Activated T-cell treated with anti-CD3 and anti-CD28 coated beads, Interleukin-2, amount 50 U/mL, for 1 hour (primary cell): ENCODE measurements around the gene LIX1.
"Not testable (repeated sequence)": the region's sequence is repeated elsewhere in the genome, so short reads cannot be mapped to it uniquely, and the experiment has no call there.

Experiments used
- DNase-seq: peaks from one replicate; pipeline ENCODE4 v3.0.0-alpha.2; 2020

The LIX1 gene

DNA sequence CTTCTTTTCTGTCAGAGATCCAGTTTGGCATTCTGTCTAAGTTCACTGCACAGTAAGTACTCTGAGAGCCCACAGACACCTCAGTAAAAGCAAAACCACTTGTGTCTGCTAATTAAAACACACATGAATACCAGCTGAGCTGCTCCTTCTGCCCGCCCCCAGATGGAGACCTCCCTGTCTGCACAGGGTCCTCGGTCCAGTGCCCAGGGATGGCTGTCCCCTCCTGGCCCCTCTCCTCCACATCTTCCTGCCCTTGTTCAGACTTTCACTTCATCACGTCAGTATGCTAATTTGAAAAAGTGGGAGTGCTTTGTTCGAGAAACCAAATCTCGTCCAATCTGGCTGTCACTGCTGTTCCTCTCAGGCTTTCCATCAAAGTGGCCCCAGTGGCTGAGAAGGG lies 43.5 kb downstream of the LIX1 start:
- no peak for DNase-seq

DNA sequence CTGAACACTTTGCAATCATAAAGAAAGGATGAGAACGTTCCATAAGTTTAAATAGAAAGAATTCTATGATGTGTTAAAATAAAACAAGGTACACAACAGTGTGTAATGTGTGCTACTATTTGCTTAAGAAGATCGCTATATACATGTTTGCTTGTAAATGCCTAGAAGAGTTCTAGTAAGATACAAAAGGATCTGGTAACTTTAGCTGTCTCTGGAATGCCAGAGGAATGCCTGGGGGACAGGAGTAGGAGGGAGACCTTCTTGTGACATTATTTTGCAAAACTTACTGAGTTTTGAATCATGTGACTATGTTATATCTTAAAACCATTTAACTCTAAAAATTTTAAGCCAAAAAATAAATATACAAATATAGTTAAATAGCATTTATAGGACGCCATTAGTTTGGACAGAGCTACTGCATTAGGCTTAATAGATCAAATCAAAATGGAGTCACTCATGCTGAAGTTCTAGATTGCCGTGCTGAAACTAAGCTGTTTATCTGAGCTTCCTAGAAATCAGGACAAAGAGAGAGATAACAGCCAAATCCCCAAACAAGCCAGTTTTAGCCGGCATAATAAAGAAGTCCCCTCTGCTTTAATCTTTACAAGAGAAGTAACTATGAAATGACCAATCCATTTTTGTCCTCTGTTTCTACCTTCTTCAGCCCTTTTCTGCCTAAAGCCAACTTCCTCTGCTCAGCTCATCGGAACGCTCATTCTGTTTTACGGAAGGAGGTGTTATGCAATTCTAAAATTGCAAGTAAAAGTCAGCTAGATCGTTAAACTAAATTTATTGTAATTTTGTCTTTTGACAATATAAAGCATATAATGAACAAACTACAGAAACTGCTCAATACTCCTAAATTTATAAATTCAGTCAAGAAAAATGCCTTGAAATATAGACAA lies 44.8 kb downstream of the LIX1 start:
- DNase-seq = no peak

DNA sequence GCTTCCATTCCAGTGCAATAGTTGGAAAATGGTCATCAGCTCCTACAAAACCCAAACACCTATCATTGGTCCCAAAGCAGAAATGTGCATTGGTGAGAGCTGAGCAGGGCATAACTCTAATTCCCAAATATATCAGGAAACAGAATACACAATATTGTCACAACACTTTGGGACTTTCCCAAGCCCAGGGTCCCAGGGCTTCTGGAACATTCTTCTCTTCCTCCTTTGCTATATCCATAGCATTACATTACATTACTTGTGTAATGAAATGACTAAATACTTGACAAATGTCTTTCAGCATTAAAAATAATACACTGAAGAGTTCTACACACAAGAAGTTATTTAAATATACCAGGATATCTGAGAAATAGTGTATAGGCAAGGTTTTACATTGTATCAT lies 45.6 kb downstream of the LIX1 start:
- DNase-seq = no peak

DNA sequence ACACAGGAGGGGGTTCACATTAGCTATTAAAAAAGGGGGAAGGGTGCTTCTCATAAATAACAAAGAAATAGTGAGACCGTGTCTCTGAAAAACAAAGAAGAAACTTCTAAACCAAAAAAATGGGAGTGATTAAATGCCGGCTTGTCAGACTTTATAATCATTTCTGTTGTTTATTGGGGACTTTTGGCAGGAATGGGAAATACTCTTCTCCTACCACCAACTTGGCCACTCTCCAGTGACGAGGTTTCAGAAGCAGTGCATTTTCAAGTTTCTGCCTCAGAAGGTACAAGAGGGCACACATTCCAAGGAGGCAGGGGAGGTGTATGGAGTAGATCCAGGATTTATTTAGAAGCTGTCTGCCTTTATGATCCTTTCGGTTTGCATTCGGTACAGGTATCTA lies 46.2 kb downstream of the LIX1 start:
- no peak for DNase-seq

DNA sequence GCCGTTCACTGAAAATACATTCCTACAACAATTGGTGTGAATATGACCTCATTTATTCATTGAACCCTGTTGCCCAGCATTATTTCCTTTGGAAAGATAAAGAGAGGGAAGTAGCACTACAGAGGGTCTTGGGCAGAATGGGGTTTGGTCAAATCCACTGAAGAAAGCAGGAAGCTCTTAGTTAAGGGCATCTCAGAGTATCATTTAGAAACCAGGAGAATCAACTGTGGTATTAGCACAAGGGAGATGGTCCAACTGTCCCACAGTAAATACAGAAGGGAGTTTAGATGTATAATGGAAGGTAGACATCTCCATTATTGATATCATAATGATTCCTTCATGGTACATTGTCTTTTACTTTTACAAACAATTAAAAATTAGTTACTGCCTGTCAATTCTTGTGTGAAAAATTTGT lies 47.1 kb downstream of the LIX1 start:
- DNase-seq = no peak

DNA sequence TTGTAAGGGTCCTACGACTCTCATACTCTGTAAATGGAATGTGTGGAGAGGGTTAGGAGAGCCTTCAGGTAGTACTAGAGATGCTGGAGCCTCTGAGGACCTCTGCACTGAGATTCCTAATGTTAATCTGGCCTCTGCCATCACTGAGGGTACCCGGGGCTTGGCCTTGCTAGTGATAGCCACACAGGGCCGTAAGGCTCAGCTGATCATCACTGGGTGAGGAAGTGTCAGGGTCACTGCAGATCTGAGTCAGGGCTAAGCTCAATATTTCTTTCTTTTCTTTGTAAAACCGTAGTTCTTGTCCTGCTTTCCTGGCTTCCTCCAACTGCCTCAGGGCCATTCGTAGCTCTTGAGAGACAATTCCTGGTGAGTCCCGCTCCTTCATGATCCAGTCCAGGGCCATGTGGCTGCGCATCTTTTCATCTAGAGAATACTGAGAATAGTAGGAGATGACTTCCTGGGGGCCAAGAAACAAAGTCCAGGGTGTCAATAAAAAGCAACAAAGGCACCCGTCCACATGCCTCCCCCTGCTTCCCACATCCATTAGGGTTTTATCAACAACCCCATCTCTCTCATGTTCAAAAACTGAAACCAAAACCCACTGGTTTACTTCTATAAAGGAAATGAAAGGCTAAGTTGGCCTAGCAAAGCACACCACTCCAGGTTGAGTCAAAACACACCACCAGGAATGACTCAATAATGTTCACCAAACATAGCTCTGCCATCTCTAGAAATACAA lies 47.7 kb downstream of the LIX1 start:
- no peak for DNase-seq

- DNase-seq = no peak
Measured at GRCh38 chr5:97093193-97093592, 49.2 kb downstream of the LIX1 start.

DNA sequence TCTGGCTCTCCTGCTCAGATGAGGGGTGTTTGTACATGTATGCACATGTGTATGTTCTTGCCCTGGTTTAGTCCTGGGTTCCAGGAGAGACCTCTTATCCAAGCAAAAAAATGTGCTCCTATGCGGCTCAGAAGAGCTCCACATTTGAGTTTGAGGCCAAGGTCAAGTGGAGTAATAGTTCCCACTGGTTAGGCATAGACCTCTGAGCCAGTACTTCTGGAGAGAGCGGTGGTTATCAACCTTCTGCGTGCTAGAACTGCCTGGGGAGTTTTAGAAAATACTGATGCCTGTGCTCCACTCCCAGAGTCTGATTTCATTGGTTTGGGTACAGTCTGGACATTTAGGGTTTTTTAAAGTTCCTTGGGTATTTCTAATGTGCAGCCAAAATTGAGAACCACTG lies 51.5 kb downstream of the LIX1 start:
- no peak for DNase-seq

- DNase-seq = no peak
Measured at GRCh38 chr5:97089149-97089801, 53.1 kb downstream of the LIX1 start.

- DNase-seq = no peak
Measured at GRCh38 chr5:97088774-97089148, 53.6 kb downstream of the LIX1 start.

- no peak for DNase-seq
Measured at GRCh38 chr5:97087138-97087537, 55.3 kb downstream of the LIX1 start.

- DNase-seq = no peak
Measured at GRCh38 chr5:97085459-97086181, 56.8 kb downstream of the LIX1 start.

DNA sequence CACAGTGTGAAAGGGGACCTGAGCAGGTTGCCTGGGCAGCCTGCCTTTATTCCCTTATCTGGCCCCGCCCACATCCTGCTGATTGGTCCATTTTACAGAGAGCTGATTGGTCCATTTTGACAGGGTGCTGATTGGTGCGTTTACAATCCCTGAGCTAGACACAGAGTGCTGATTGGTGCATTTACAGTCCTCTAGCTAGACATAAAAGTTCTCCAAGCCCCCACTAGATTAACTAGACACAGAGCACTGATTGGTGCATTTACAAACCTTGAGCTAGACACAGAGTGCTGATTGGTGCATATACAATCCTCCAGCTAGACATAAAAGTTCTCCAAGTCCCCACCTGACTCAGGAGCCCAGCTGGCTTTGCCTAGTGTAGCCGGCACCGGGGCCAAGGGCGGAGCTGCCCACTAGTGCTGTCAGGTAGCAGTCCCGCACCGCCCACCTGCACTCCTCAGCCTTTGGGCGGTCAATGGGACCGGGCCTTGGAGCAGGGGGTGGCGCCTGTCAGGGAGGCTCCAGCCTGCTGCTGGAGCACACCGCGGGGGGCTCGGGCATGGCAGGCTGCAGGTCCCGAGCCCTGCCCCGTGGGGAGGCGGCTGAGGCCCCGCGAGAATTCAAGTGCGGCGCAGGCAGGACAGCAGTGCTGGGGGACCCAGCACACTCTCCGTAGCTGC lies 57.5 kb downstream of the LIX1 start:
- not testable (repeated sequence) for DNase-seq

- DNase-seq = no peak
Measured at GRCh38 chr5:97078958-97079743, 63.3 kb downstream of the LIX1 start.

- no peak for DNase-seq
Measured at GRCh38 chr5:97077246-97077645, 65.2 kb downstream of the LIX1 start.

DNA sequence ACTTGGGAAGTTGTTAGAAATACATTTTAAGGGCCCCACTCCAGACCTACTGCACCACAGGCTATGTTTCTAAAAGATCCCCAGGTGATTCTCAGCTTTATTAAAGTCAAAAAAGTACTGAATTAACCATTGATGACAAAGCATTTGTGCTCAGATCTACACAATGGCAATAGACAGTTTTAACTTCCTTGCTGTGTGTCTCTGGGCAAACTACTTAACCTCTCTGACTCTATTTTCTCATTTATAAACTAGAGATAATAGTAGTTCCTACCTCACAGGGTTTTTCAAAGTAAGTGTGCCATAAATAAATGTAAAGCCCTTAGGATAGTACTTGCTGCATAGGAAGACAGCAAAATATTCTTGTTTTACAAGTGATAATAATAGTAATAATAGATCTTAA lies 66.3 kb downstream of the LIX1 start:
- DNase-seq = no peak

DNA sequence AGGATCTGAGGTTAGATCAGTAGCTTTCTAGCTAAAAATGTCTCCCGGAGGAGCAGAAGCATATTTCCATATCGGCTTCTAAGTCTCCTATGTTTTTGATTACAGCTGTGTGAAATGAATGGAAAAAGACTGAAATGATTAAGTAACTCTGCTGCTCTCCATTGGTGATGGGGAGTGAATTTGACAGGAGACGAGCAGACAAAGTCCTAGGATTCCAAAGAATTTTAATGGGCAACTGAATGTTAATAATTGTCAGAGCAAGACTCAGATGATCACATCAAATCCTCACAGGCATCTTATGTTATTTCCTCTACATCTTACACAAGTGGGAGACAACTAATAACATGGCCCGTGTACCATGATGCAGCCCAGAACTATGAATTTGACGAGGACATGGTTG lies 66.8 kb downstream of the LIX1 start:
- no peak for DNase-seq

DNA sequence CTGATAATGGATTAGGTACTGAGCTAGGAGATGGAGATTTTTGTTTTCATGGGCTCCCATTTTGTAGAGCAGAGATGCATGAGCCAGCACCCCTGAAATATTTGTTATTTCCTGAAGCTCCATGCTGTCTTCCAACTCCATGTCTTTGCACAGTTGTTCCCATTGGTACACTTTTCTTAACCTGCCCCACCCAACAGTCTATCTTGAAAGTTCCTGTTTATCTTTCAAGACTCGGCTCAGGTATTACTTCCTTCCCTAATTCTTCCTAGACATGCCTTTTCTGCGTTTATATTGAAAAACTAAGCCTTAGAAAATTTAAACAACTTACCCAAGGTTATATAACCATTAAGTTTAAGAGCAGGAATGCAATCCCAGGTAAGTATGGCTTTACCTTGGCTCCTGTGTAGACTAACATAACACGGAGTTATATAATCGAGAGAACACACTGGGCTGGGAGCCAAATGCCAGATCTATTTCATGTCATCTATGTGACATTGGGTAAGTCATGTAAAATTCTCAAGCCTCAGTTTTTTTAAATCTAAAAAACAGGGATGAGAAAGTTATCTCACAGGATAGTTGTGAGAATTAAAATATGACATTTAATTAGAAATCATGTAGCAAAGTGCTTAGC lies 67.4 kb downstream of the LIX1 start:
- no peak for DNase-seq

GRCh38 chr5:97073420-97073819 lies 69.0 kb downstream of the LIX1 start:
- no peak for DNase-seq

DNA sequence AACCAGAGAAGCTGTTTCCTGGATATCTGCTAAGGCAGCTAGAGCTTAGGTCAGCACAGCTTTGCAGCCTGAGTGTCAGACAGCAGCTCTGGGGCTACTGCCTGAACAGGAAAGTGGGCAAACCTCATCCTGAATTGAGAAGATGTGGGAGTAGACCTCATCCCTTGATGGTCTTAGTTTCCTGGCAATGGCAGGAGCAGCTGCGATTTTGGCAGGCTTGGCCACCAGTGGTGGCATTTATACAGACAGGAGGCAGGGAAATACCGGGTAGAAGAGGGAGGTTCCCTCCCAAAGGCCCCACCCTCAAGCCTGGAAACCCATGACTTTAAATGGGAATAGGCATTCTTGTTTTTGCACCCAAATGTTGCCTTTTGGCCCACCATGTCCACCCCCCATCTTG lies 69.7 kb downstream of the LIX1 start:
- DNase-seq = no peak

- no peak for DNase-seq
Measured at GRCh38 chr5:97071993-97072392, 70.4 kb downstream of the LIX1 start.
